GM12892 (cell line): ENCODE data around the gene ZKSCAN1.

ENCODE experiments used
- DNase-seq: peaks from one replicate; pipeline ENCODE4 v3.0.0; 2011; ENCODE audit not compliant: insufficient read length
- FAIRE-seq: peaks from 2 replicates; lab custom pipeline; 2011; peaks lifted over from hg19 to GRCh38; lab: Jason Lieb, UNC
- POLR2A ChIP-seq: IDR thresholded peaks from 2 replicates; pipeline ENCODE4 v1.6.1; 2011; ENCODE audit warnings: low read depth, low read length, control low read depth
- POLR2AphosphoS5 ChIP-seq: IDR thresholded peaks from 2 replicates; pipeline ENCODE4 v1.6.1; 2011; ENCODE audit warnings: low read depth, low read length, control low read depth
- TAF1 ChIP-seq: IDR thresholded peaks from 2 replicates; pipeline ENCODE4 v1.6.1; 2011; ENCODE audit warnings: low read depth, mild to moderate bottlenecking, control low read depth, low read length, borderline replicate concordance

The ZKSCAN1 gene

DNA sequence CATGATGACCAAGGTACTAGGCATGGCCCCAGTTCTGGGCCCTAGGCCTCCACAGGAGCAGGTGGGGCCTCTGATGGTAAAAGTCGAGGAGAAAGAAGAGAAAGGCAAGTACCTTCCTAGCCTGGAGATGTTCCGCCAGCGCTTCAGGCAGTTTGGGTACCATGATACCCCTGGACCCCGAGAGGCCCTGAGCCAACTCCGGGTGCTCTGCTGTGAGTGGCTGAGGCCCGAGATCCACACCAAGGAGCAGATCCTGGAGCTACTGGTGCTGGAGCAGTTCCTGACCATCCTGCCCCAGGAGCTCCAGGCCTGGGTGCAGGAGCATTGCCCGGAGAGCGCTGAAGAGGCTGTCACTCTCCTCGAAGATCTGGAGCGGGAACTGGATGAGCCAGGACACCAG lies 41.6 kb downstream of the ZKSCAN1 start:
- FAIRE-seq: no peak
- no peak for TF ChIP-seq TAF1

DNA sequence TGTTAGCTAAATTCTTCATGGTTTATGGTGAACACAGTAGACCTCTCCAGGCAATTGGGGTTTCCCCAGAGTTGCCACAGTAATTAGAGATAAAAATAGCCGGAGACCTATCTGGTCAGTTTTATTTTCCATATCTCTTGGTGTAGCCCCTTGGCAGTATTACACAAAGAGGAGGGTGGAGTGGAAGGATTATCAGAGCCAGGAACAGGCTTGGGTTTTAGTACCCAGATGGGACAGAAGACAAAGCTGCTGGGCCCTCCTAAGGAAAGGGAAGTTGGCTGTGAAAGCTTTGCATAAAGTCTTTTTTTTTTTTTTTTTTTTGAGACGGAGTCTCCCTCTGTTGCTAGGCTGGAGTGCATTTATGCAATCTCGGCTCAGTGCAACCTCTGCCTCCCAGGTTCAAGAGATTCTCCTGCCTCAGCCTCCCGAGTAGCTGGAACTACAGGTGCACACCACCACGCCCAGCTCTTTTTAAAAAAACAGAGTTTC lies 43.9 kb downstream of the ZKSCAN1 start:
- DNase-seq (no peak), FAIRE-seq (no peak)
- TF ChIP-seq POLR2A (no peak), POLR2AphosphoS5 (no peak), TAF1 (no peak)

More for the DNA sequence above, 41.6 kb downstream of the ZKSCAN1 start:
- DNase-seq: no peak

DNA sequence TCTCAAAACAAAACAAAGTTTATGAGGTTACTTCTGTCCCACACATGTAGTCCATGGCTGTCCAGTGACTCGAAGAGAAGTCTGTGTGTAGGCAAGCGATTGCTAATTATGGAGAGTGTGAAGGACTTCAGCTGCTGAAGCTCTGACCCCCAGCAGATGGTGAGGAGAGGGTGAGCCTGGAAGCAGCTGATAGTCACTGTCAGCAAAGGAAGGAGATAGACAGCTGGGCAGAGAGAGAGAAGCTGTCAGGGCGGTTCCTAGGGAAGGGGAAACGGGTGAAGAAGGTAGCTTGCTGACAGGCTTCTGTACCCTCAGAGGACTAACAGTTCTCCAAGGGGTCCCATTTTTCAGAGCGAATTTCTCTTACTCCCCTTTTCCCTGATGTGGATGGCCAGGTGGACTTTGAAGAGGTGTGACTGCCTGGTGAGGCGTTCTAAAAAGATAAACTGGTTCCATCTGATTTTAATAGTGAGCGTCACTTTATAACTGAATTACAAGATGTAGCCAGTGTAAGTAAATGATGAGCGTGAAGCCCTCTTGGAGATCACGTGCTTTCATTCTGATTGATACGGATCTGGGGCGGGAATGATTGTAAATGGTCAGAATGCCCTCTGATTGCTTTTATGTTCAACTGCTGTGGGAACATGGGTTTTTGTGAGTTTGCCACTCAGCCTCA lies 46.3 kb downstream of the ZKSCAN1 start:
- TF ChIP-seq TAF1 (no peak), POLR2AphosphoS5 (no peak), POLR2A (no peak)
- DNase-seq (no peak), FAIRE-seq (no peak)

DNA sequence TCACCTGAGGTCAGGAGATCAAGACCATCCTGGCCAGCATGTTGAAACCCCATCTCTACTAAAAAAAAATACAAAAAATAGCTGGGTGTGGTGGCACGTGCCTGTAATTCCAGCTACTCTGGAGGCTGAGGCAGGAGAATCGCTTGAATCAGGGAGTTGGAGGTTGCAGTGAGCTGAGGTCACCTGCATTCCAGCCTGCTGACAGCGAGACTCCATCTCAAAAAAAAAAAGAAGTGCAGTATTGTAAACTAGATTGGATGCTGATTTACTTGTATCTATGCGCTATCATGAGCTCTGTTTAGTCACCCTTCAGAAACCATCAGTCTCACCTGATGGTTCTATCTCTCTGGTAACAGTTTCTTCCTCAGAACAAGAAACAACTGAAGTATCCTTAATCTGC lies 48.0 kb downstream of the ZKSCAN1 start:
- no peak for FAIRE-seq
- no peak for TF ChIP-seq POLR2AphosphoS5

DNA sequence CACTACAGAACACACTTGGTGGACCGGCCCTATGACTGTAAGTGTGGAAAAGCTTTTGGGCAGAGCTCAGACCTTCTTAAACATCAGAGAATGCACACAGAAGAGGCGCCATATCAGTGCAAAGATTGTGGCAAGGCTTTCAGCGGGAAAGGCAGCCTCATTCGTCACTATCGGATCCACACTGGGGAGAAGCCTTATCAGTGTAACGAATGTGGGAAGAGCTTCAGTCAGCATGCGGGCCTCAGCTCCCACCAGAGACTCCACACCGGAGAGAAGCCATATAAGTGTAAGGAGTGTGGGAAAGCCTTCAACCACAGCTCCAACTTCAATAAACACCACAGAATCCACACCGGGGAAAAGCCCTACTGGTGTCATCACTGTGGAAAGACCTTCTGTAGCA lies 48.8 kb downstream of the ZKSCAN1 start:
- DNase-seq: no peak
- TF ChIP-seq POLR2AphosphoS5: no peak
- no peak for FAIRE-seq

More for the DNA sequence above, 48.0 kb downstream of the ZKSCAN1 start:
- no peak for DNase-seq

DNA sequence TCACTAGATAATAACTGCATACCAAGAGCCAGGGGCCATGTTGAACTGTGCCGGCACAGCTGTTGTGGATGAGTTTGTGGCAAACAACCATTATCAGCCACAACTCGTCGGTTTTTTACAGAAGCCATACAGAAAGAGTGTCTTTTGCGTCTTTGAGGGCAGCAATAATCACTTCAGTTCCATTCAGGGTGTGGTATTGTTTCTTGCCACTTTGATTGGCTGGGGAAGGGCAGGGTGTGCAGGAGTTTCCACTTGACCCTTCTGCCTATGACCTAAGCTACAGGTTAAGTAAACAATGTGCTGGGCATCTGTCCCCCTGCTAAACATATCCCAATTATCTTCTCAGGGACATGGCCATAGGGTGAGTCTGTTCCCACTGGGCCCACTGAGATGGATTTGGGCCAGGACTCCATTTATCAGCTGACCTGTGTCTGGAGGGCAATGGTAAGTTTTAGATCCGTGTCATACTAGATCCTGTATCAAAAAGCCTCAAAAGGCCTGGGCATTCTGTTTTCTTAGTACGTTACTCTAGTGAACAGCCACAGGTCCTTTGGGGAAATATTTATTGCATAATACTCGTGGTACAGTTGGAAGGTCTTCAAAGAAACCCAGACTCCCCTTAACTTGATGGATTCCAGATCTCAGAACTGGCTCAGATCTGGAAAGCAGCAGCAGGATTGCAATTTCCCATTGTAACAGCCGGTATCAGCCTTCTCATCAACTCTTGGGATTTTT lies 50.2 kb downstream of the ZKSCAN1 start:
- DNase-seq: no peak
- no peak for FAIRE-seq
- no peak for TF ChIP-seq POLR2AphosphoS5
- TF ChIP-seq POLR2A: no peak
- no peak for TF ChIP-seq TAF1

DNA sequence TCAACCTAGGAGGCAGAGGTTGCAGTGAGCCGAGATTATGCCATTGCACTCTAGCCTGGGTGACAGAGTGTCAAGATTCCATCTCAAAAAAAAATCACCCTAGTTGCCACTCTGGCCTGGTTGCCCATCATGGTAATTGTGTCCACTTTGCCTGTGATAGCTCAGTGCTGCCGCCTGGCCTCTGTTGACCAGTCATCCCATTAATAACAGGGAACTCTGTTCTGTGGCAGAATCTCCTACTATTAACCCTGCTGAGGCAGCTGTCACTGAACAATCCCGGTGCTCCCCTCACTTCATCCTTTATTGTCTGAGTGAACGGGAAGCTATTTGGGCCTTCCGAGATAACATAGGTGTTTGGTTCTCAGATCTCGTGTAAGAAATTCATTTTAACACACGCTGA lies 51.6 kb downstream of the ZKSCAN1 start:
- DNase-seq (no peak), FAIRE-seq (no peak)
- TF ChIP-seq POLR2AphosphoS5 (no peak), TAF1 (no peak), POLR2A (no peak)

DNA sequence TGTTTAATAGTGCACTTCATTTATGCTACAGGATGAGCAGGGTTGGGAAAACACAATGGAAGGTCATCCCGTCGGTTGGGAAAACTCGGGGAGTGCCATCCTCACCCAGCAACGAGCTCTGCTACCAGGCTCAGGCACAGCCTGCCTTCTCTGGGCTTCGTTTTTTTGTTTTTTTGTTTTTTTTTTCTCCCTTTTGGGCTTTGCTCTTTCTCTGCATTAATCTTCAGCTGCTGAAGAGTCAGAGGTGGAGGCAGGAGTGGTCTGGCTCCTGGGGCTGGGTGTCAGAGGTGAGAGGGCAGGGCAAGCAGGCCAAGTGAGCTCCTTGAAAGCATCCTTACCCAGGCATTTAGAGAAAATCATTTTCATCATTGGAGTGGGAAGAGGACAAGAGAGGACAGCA lies 54.6 kb downstream of the ZKSCAN1 start:
- no peak for FAIRE-seq
- no peak for TF ChIP-seq TAF1
- no peak for TF ChIP-seq POLR2A
- no peak for TF ChIP-seq POLR2AphosphoS5
- DNase-seq: no peak

DNA sequence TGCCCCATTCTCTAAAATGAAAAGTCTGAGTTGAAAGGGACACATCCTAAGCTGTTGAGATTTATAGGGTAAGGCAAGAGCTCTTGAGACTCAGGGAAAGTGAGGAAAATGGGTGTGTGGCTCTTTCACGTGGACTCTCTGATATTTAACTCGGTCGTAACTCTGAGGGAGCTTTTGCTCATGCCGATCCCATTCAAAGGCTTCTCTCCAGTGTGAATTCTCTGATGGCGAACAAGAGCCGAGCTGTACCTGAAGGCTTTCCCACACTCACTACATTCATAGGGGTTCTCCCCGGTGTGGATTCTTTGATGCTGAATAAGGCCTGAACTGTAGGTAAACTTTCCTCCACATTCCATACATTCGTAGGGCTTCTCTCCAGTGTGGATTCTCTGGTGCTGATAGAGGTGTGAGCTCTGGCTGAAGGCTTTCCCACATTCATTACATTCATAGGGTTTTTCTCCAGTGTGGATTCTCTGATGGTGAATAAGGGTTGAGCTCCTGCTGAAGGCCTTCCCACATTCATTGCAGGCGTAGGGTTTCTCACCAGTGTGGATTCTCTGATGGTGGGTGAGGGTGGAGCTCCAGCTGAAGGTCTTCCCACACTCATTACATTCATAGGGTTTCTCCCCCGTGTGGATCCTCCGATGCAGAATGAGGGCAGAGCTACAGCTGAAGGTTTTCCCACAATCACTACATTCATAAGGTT lies 55.8 kb downstream of the ZKSCAN1 start:
- FAIRE-seq (no peak), DNase-seq (no peak)
- TF ChIP-seq TAF1 (no peak), POLR2AphosphoS5 (peak; percentile 62), POLR2A (peak; percentile 9)

DNA sequence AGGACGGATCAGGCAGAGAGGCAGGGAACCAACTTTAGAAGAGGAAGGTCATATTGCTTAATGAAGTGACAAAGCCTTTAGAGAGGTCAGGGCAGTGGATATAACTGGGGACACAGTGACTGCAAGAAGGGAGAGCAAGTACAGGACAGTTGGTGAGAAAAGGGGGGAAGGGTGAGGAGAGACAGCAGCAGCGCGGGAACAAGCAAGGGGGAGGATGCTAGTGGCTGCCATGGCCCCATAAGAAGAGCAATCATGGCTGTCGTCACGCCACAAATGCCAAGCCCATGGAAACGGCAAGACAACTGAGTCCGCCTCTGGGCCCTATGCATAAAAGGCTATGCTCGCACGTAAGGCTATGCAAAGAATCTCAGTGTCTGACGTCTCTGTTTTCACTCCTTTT lies 57.1 kb downstream of the ZKSCAN1 start:
- TF ChIP-seq TAF1: no peak
- no peak for TF ChIP-seq POLR2A
- DNase-seq: no peak
- no peak for FAIRE-seq

DNA sequence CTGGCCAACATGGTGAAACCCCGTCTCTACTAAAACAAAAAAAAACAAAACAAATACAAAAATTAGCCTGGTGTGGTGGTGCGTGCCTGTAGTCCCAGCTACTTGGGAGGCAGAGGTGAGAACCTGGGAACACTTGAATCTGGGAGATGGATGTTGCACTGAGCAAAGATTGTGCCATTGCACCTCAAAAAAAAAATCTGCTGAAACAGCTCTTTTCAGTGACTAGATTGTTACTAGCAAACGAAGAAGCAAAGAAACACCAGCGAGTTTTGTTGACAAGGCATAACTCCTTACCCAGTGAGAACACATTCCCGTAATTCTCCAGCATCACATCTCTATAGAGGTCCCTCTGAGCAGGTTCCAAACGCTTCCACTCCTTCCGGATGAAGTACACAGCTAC lies 59.4 kb downstream of the ZKSCAN1 start:
- no peak for FAIRE-seq
- DNase-seq: no peak
- TF ChIP-seq TAF1 (no peak), POLR2AphosphoS5 (no peak), POLR2A (no peak)

DNA sequence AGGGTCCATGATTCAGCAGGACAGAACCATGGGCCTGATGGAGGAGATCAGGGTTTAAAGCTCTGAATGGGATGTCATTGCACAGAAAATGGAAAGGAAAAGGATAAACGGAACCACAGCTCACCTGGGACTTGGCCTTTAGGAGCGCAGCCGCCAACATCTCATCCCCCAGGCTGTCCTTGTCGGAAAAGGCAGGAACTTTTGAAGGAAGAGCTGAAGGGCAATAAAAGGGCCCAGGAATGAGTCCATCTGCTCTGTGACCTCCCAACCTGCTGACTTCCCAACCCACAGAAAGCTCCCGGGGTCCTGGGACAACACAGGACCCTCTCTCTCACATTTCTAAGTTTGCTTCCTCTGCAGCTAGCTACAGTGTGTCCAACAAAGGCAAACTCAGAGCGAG lies 60.0 kb downstream of the ZKSCAN1 start:
- no peak for TF ChIP-seq POLR2AphosphoS5
- TF ChIP-seq TAF1: no peak
- TF ChIP-seq POLR2A: no peak

DNA sequence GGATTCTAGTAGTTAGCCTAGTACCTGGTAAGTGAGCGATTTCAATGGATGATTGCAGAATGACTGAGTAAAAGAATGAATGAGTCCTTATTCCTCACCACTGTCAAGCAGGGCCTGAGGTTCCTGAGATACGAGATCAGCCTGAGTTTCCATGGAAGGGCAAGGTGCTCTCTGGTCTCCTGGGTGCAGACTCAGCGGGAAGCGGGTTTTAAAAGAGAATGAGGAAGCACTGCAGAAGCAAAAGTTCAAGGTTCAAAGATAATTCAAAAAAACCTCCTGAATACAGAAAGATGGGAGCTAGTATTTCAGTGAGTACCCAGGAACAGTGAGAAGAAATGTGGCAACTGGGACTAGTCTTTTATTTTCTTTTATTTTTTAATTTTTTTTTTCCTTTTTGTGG lies 61.8 kb downstream of the ZKSCAN1 start:
- DNase-seq (no peak), FAIRE-seq (no peak)
- TF ChIP-seq POLR2AphosphoS5 (no peak), TAF1 (no peak), POLR2A (no peak)

More for the DNA sequence above, 60.0 kb downstream of the ZKSCAN1 start:
- FAIRE-seq: no peak
- no peak for DNase-seq
